ENCODE data around the gene EXOSC5.
"Not testable (repeated sequence)": the region's sequence is repeated elsewhere in the genome, so short reads cannot be mapped to it uniquely, and the experiment has no call there.

EXOSC5 gene

GRCh38 chr19:41397086-41398049 is at the start of gene EXOSC5, which contains the start of gene BCKDHA:
Gene EXOSC5 (minus strand): TSS chr19:41397359. CDS start chr19:41397328, 31 bp downstream.
Gene BCKDHA (plus strand): TSS chr19:41397818. CDS start chr19:41397828, 10 bp downstream.
- peak; percentile 98 for FAIRE-seq

- no peak for FAIRE-seq
Measured at GRCh38 chr19:41445575-41445974, 48.4 kb upstream of the EXOSC5 start.

GRCh38 chr19:41443813-41444455 is 46.8 kb upstream of the EXOSC5 start:
- no peak for FAIRE-seq

GRCh38 chr19:41442473-41443355 is 45.6 kb upstream of the EXOSC5 start, which contains the start of gene ERICH4:
Gene ERICH4 (plus strand): TSS chr19:41443156. CDS start chr19:41443170, 14 bp downstream.
- FAIRE-seq, result no peak

- no peak for FAIRE-seq
Measured at GRCh38 chr19:41441321-41441945, 44.3 kb upstream of the EXOSC5 start.

GRCh38 chr19:41439441-41440222 is 42.5 kb upstream of the EXOSC5 start, which contains the start of gene DMAC2:
Gene DMAC2 (minus strand): TSS chr19:41439912. CDS start chr19:41439899, 13 bp downstream.
- peak; percentile 98 for FAIRE-seq

- no peak for FAIRE-seq
Measured at GRCh38 chr19:41437944-41438574, 40.9 kb upstream of the EXOSC5 start.

- FAIRE-seq, result no peak
Measured at GRCh38 chr19:41436674-41436951, 39.5 kb upstream of the EXOSC5 start.

- FAIRE-seq, result no peak
Measured at GRCh38 chr19:41435936-41436673, 38.9 kb upstream of the EXOSC5 start.

GRCh38 chr19:41435376-41435775 is 38.2 kb upstream of the EXOSC5 start:
- FAIRE-seq, result not testable (repeated sequence)

- no peak for FAIRE-seq
Measured at GRCh38 chr19:41434450-41434849, 37.3 kb upstream of the EXOSC5 start.

GRCh38 chr19:41433171-41433570 is 36.0 kb upstream of the EXOSC5 start:
- no peak for FAIRE-seq

GRCh38 chr19:41431426-41432386 is 34.5 kb upstream of the EXOSC5 start:
- FAIRE-seq, result no peak

GRCh38 chr19:41430922-41431321 is 33.8 kb upstream of the EXOSC5 start:
- no peak for FAIRE-seq

- FAIRE-seq, result no peak
Measured at GRCh38 chr19:41428481-41428859, 31.3 kb upstream of the EXOSC5 start.

GRCh38 chr19:41427647-41428480 is 30.7 kb upstream of the EXOSC5 start:
- no peak for FAIRE-seq

- no peak for FAIRE-seq
Measured at GRCh38 chr19:41426952-41427646, 29.9 kb upstream of the EXOSC5 start, which contains the start of gene B3GNT8. Gene B3GNT8 (minus strand): TSS chr19:41427374. CDS start chr19:41426778, 596 bp downstream.

All from A204.1 (cell line).